HG03469 (cell line): ENCODE results near the gene BRICD5.

Source experiments
- ATAC-seq: cut with Tn5 transposase; IDR thresholded peaks from one replicate; pipeline ENCODE4 v1.9.1; 2021; ENCODE audit warnings: mild to moderate bottlenecking, moderate library complexity, moderate number of reproducible peaks; ENCODE audit not compliant: unreplicated experiment

BRICD5 gene

DNA sequence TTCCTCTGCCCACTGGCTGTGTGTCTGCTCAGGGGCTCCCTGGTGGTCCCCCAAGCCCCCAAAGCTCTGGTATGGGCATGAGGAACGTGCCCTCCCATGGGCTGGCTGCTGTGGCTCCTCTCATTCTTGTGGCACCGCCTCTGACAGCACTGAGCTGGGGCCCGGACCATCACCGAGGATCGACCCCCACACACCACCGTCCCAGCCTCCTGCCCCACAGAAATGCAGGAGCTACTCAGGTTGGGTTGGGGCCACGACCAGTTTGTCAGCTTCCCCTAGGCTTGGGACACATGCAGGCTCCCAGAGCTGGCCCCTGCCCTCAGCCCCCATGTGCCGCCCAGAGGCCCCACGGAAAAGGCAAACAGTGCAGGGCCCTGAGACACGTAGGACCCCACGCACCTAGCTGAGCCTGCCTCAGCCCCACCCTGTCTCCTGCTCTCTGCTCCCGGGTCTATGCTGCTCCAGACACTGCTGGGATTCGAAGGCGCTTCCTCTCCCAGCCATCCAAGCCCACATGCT is 11.0 kb downstream of the BRICD5 start:
- no peak for ATAC-seq

DNA sequence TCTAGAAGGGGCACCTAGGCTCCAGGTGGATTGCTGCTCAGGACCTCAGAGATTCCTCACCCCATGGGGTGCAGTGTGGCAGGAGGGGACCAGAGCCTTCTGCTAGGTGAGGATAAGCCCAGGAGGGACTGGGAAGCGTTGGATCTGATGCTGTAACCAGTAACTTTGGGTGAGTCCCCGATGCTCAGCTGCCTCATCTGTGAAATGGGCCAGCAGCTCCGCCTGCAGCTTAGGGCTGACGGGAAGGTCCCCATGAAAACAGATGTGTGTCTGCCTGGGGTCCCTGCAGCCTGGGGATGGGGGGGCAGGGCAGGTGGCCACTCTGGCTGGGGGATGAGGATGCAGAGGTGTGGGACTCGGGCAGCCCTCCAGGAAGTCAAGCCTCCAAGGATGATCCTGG is 11.6 kb downstream of the BRICD5 start:
- no peak for ATAC-seq

GRCh38 chr16:2198283-2198682 is 12.4 kb downstream of the BRICD5 start:
- no peak for ATAC-seq

GRCh38 chr16:2197765-2198164 is 12.9 kb downstream of the BRICD5 start:
- no peak for ATAC-seq

DNA sequence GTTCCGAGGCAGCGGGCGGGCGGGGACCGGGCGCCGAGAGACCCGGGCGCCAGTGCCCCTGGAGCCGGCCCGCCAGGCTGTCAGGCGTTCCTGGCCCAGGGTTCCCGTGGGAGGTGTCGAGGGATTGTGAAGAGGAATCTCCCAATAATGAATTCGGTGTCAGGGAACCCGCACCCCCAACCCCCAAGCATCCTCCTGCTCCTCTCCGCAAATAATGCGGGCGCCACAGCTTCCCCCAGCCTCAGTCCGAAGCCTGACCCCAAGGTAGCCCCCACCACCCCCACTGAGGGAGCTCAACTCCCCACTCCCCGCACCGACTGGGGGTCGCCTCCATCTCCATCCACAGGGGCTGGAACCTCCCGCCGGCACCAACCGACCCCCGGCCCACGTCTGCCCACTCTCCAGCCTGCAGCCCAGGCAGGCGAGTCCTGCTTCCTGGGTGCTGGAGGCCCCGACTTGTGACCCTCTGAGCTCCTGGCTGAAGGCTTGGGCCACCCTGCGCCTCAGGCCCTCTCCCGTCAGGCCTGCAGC is 13.6 kb downstream of the BRICD5 start:
- ATAC-seq, result no peak

DNA sequence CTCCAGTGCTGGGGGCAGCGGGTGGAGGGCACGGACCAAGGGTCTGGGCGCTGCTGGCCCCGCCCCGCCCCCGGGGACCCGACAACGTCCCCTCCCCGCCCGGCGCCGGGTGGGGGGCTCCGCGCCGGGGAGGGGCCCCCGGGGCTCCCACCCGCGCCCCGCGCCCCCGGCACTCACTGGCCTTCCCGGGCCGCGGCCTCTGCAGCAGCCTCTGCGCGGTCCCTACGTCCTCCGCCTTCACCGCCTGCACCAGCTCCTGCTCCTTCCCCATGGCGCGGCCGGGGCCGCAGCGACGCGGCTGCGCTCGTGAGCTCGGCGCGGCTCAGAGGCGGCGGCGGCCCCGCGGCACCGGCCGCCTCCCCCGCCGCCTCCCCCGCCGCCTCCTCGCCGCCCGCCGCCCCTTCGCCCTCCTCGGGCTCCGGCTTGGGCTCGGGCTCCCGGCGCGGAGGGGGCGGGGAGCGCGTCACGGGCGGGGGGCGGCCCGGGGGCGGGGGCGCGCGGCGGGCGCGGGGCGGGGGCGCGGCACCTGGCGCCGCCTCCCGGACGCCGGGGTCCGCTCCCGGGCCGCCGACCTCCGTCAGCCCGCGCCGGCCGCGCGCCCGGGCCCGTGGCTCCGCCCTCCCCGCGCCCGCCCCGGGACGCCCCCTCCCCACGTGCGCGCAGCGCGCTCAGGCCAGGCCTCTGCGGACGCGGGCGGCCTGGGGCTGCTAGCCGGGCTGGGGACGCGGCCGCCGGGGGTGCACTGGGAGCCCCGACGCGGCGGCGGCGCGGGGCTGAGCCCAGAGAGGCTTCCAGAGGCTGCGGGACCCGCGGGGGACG is 14.3 kb downstream of the BRICD5 start, which contains the start of gene CASKIN1:
CASKIN1 (minus strand) TSS at position 444 of the 819 bp plus-strand sequence; CDS start at position 271, 173 bp downstream.
- ATAC-seq, result no peak

- no peak for ATAC-seq
Observed at GRCh38 chr16:2195322-2196161, 15.1 kb downstream of the BRICD5 start.

DNA sequence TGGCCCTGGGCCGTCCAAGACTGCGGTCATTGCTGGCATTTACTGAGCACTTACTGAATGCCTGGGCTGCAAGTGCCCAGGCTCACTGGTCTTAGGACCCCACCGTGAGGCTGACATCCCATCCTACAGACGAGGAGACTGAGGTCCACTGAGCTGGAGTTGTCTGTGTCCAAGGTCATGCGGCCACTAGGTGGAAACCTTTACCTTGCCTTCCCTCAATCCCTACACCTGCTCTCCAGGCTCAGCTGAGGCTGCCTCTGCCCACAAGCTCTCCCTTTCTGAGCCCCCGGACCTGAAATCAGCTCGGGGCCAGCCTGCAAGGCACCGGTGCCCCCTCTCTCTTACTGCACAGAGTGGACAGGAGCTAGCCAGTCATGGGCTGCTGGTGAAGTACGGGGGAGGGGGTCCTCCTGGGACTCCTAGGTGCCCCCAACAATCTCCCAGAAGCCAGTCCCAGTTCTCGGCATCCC is 15.8 kb downstream of the BRICD5 start:
- ATAC-seq, result no peak

DNA sequence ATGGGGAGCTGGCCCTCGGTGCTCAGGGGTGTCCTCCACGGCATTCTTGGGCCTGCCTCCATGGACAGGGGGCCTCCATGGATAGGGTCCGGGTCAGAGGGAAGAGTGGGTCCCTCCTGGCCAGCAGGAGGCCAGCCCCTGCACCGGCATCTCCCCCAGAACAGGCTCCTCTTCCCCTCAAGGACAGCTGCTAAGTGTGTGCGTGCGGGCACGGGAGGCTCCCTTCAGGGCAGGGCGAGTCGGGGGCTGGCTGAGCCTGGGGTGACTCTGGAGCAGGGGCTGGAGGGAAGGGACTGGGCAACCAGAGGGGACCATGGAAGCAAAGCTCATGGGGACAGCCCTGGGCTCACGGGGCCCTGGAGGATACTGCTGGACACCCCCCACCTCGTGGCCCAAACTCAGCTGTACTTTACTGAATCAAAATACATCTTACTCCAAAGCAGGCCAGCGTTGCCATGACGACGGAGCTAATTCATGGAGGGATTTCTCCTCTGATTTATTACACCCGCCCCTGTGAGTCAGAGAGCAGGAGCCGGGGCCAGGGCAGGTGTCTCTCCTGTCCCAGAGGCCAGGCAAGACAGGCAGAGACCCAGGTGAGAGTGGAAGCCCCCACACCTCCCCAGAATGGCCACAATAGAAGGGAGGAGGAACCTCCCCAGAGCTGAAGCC is 16.4 kb downstream of the BRICD5 start:
- ATAC-seq, result no peak

GRCh38 chr16:2191446-2191706 is 19.3 kb downstream of the BRICD5 start:
- no peak for ATAC-seq

- no peak for ATAC-seq
Observed at GRCh38 chr16:2190659-2191445, 19.8 kb downstream of the BRICD5 start.

DNA sequence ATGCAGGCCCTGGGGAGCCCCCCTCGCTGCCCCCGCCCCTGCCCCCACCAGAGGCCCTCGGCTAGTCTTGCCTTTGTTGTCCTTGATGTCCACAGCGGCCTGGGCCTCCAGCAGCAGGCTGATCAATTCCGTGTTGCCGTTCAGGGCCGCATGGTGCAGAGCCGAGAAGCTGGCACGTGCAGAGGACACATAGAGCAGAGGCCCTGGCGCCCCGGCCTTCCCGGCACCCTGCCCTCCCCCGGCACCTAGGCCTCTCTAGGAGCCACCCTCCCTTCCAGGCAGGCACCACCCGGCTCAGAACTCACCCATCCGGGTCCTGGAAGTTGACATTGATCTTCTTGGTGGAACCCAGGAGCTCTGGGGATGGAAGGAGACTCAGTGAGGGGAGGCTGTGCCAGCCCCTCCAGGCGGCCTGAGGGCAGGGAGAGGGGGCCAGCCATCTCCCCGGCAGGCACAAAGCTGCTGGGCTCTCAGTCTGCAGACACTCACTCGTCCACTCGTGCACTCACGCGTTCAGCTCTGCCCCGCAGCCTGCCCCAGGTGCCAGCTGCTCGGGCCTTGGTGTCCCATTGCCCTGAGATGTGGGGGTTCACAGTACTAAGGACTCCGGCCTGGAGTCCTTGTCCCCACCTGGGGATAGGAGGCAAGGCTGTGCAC is 20.5 kb downstream of the BRICD5 start:
- ATAC-seq, result no peak

- ATAC-seq, result no peak
Observed at GRCh38 chr16:2189252-2189893, 21.3 kb downstream of the BRICD5 start.

DNA sequence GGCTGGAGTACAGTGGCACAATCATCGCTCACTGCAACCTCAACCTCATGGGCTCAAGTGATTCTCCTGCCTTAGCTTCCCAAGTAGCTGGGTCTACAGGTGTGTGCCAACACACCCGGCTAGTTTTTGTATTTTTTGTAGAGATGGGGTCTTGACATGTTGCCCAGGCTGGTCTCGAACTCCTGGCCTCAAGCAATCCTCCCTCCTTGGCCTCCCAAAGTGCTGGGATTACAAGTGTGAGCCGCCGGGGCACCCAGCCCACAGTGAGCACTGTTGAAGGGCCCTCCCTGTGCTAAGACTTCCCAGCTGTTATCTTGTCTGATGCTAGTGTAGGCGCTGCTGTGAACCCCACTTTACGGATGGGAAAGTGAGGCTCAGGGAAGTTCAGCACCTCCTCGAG is 22.3 kb downstream of the BRICD5 start:
- no peak for ATAC-seq

- no peak for ATAC-seq
Observed at GRCh38 chr16:2187212-2187611, 23.5 kb downstream of the BRICD5 start.

DNA sequence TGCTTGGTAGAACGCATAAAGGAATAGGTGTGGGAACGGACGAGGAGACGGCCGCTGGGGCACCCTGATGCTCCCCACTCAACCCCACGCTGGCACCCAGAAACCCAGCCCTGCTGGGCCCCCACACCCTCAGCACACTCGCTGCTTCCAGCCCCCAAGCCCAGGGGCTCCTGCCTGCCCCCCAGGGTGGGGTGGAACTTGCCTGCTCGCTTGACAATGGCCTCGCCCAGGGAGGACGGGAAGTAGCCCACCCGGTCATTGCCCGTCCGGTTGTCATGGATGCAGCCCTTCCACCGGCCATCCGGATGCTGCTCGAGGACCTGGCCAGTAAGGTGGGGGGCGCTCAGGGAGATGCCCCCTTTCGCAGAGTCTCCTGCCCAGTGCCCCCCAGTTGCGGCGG is 24.2 kb downstream of the BRICD5 start:
- ATAC-seq, result no peak

DNA sequence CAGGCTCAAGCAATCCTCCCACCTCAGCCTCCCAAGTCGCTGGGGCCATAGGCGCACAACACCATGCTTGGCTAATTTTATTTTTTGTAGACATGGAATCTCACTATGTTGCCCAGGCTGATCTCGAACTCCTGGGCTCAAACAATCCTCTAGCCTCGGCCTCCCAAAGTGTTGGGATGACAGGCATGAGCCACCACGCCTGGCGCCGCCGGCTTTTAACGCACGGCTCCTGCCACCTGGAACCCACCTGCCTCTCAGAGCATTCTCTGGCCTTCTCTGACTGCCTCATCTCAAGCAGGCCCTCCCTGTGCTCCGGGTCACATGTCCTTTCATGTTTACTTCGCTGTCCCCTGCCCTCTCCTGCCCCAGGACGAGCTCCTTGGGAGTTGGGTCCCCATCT is 24.6 kb downstream of the BRICD5 start:
- ATAC-seq, result no peak

- no peak for ATAC-seq
Observed at GRCh38 chr16:2184962-2185361, 25.7 kb downstream of the BRICD5 start.

DNA sequence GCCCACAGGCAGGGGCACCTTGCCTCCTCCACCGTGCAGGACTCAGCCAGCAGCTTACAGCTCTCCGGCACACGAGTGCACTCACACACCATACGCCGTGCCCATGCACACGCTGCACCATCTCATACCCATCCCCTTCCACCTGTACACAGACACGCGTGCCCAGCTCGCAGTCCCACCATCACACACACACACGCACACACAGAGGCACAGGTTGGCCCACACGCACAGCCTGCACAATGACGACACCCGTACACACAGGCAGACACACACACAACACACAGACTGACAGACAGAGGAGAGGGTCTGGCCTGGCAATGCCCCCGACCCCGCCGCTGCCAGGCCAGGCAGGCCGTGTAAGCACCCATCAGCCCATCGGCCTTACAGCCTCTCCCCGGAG is 26.3 kb downstream of the BRICD5 start:
- ATAC-seq, result no peak
